ES-I3 (cell line): ENCODE measurements around the gene GINS2.

Experiments
- H3K36me3 ChIP-seq: 2 replicates; pipeline ENCODE4 v1.6.1; 2013; ENCODE audit warnings: mild to moderate bottlenecking, low read length, control low read depth, moderate library complexity; ENCODE audit not compliant: insufficient read depth
- H3K4me1 ChIP-seq: 2 replicates; pipeline ENCODE4 v1.6.1; 2013; ENCODE audit warnings: mild to moderate bottlenecking, control low read depth, low read length; ENCODE audit not compliant: insufficient read depth
- H3K9ac ChIP-seq: 2 replicates; pipeline ENCODE4 v1.6.1; 2013; ENCODE audit warnings: low read depth, mild to moderate bottlenecking, low read length, moderate library complexity
- H3K9me3 ChIP-seq: 2 replicates; pipeline ENCODE4 v1.6.1; 2013; ENCODE audit warnings: mild to moderate bottlenecking, low read length, moderate library complexity; ENCODE audit not compliant: control insufficient read depth, insufficient read depth

Gene GINS2

GRCh38 chr16:85709766-85710585 is 21.2 kb upstream of the GINS2 start:
- no peaks in the 10 kb centered on the region; the same call in 1 of the 2 replicates for H3K36me3 ChIP-seq

GRCh38 chr16:85708338-85708737 is 19.6 kb upstream of the GINS2 start:
- Histone ChIP-seq H3K9ac (no peak overlapping the region), H3K9me3 (peaks cover 6% of the 10 kb centered on the region; the same call in 1 of the 2 replicates), H3K4me1 (no peaks in the 10 kb centered on the region), H3K36me3 (no peaks in the 10 kb centered on the region; the same call in 1 of the 2 replicates)

More at GRCh38 chr16:85709766-85710585, 21.2 kb upstream of the GINS2 start:
- H3K9me3 ChIP-seq = peaks cover 6% of the 10 kb centered on the region; the same call in 1 of the 2 replicates
- H3K4me1 ChIP-seq = no peaks in the 10 kb centered on the region
- no peak overlapping the region for H3K9ac ChIP-seq

GRCh38 chr16:85707528-85708095 is 18.9 kb upstream of the GINS2 start:
- Histone ChIP-seq H3K9ac (no peak overlapping the region), H3K4me1 (no peaks in the 10 kb centered on the region), H3K9me3 (0 out of 2 replicates have a peak, but pooled peaks cover 6% of the 10 kb centered on the region), H3K36me3 (no peaks in the 10 kb centered on the region; the same call in 1 of the 2 replicates)

- Histone ChIP-seq H3K4me1 (no peaks in the 10 kb centered on the region), H3K36me3 (no peaks in the 10 kb centered on the region), H3K9ac (no peak overlapping the region), H3K9me3 (no peaks in the 10 kb centered on the region)
Observed at GRCh38 chr16:85706449-85707034, 17.8 kb upstream of the GINS2 start.

- no peak overlapping the region for H3K9ac ChIP-seq
- no peaks in the 10 kb centered on the region for H3K4me1 ChIP-seq
- H3K36me3 ChIP-seq = no peaks in the 10 kb centered on the region
- no peaks in the 10 kb centered on the region for H3K9me3 ChIP-seq
Observed at GRCh38 chr16:85704900-85705846, 16.4 kb upstream of the GINS2 start.

GRCh38 chr16:85704011-85704410 is 15.3 kb upstream of the GINS2 start:
- H3K4me1 ChIP-seq = no peaks in the 10 kb centered on the region; the same call in 1 of the 2 replicates
- H3K9me3 ChIP-seq = no peaks in the 10 kb centered on the region
- H3K9ac ChIP-seq = no peak overlapping the region
- H3K36me3 ChIP-seq = no peaks in the 10 kb centered on the region

GRCh38 chr16:85699628-85700027 is 10.9 kb upstream of the GINS2 start:
- H3K4me1 ChIP-seq = no peaks in the 10 kb centered on the region; the same call in 1 of the 2 replicates
- H3K9me3 ChIP-seq = no peaks in the 10 kb centered on the region
- H3K36me3 ChIP-seq = no peaks in the 10 kb centered on the region
- H3K9ac ChIP-seq = no peak overlapping the region

- no peak overlapping the region for H3K9ac ChIP-seq
- no peaks in the 10 kb centered on the region for H3K9me3 ChIP-seq
- H3K36me3 ChIP-seq = no peaks in the 10 kb centered on the region
- no peaks in the 10 kb centered on the region; the same call in 1 of the 2 replicates for H3K4me1 ChIP-seq
Observed at GRCh38 chr16:85698935-85699558, 10.3 kb upstream of the GINS2 start.

GRCh38 chr16:85698459-85698891 is 9.7 kb upstream of the GINS2 start:
- no peaks in the 10 kb centered on the region; the same call in 1 of the 2 replicates for H3K4me1 ChIP-seq
- no peak overlapping the region for H3K9ac ChIP-seq
- H3K9me3 ChIP-seq = no peaks in the 10 kb centered on the region
- no peaks in the 10 kb centered on the region for H3K36me3 ChIP-seq

GRCh38 chr16:85697431-85697830 is 8.7 kb upstream of the GINS2 start:
- Histone ChIP-seq H3K9ac (no peak overlapping the region), H3K9me3 (no peaks in the 10 kb centered on the region), H3K4me1 (no peaks in the 10 kb centered on the region; the same call in 1 of the 2 replicates), H3K36me3 (no peaks in the 10 kb centered on the region)

- H3K9me3 ChIP-seq = no peaks in the 10 kb centered on the region
- no peaks in the 10 kb centered on the region for H3K36me3 ChIP-seq
- H3K9ac ChIP-seq = no peak overlapping the region
- H3K4me1 ChIP-seq = no peaks in the 10 kb centered on the region; the same call in 1 of the 2 replicates
Observed at GRCh38 chr16:85696781-85697180, 8.0 kb upstream of the GINS2 start.

GRCh38 chr16:85695196-85696128 is 6.7 kb upstream of the GINS2 start:
- no peak overlapping the region for H3K9ac ChIP-seq
- no peaks in the 10 kb centered on the region for H3K36me3 ChIP-seq
- no peaks in the 10 kb centered on the region; the same call in 1 of the 2 replicates for H3K4me1 ChIP-seq
- H3K9me3 ChIP-seq = no peaks in the 10 kb centered on the region
